ENCODE measurements around the gene OR10V1.

GRCh38 chr11:59705294-59705693 lies 8.4 kb downstream of the OR10V1 start:
- TF ChIP-seq CTCF (IDR thresholded peaks at IDR 0.05): no peak
- no peak for TF ChIP-seq POLR2A (IDR thresholded peaks at IDR 0.05)

Measured in testis (tissue), 2 donors.